ENCODE measurements around the gene ADSS1.

ADSS1 gene

DNA sequence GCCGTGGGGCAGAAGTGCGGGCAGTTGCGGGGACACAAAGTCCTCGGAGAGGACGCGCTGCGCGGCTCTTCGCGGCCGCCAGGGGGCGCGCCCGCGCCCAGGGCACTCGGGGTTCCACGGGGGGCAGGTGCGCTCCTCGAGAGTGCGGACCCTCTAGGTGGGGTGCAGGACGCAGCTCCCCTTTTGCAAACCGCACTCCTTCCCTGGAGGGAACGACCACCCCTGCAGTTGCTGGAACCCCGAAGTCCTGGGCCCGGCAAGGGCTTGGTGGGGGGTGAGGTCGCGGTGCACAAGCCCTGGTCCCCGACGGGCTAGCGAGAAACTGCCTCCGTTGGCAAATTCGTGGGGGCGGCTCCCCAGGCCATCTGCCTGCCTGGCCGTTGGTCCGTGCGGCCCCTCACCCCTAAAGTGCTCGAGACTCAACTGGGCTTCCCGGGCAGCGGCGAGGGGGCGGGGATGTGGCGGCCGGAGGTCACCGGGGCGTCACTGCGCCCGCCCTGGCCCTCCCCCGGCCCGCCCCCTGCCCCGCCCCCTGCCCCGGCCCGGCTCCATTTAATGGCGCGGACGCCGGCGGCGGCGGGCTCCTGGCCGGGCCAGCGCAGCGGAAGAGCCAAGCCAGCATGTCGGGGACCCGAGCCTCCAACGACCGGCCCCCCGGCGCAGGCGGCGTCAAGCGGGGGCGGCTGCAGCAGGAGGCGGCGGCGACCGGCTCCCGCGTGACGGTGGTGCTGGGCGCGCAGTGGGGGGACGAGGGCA, at the start of gene ADSS1:
TSS of gene ADSS1 (plus strand) at position 579 of the 756 bp plus-strand sequence. CDS start at position 621, 42 bp downstream.
- Histone ChIP-seq H3F3A (ENCODE audit: insufficient read depth, low read length) (no peaks in the 10 kb centered on the region), H3K36me3 (ENCODE audit: insufficient read depth, low read length) (no peaks in the 10 kb centered on the region), H3K27me3 (ENCODE audit: insufficient read depth, low read length) (0 out of 2 replicates have a peak, but pooled peaks cover 8% of the 10 kb centered on the region), H4K20me1 (ENCODE audit: insufficient read depth, low read length) (no peaks in the 10 kb centered on the region), H3K9me2 (ENCODE audit: low read depth, low read length) (no peaks in the 10 kb centered on the region), H3K9me3 (ENCODE audit: low read length) (no peaks in the 10 kb centered on the region), H2AFZ (ENCODE audit: low read length) (peak within 1 kb of the TSS; percentile 58; the same call in 1 of the 2 replicates), H3K27ac (ENCODE audit: low read depth, low read length, poor library complexity, severe bottlenecking) (no peak within 1 kb of the TSS), H3K9ac (ENCODE audit: low read length) (peak within 1 kb of the TSS; percentile 70), H3K4me1 (ENCODE audit: insufficient read depth, low read length, severe bottlenecking) (peaks cover 7% of the 10 kb centered on the region), H3K4me2 (ENCODE audit: low read length) (peak within 1 kb of the TSS; percentile 87), H3K79me2 (ENCODE audit: insufficient read depth, low read length) (no peaks in the 10 kb centered on the region), H3K4me3 (ENCODE audit: low read depth, low read length, poor library complexity, severe bottlenecking) (peak within 1 kb of the TSS; percentile 75)
- no peak for TF ChIP-seq EZH2 (IDR thresholded peaks at IDR 0.05; ENCODE audit: borderline replicate concordance, low read length)
- TF ChIP-seq, protein P1, sequence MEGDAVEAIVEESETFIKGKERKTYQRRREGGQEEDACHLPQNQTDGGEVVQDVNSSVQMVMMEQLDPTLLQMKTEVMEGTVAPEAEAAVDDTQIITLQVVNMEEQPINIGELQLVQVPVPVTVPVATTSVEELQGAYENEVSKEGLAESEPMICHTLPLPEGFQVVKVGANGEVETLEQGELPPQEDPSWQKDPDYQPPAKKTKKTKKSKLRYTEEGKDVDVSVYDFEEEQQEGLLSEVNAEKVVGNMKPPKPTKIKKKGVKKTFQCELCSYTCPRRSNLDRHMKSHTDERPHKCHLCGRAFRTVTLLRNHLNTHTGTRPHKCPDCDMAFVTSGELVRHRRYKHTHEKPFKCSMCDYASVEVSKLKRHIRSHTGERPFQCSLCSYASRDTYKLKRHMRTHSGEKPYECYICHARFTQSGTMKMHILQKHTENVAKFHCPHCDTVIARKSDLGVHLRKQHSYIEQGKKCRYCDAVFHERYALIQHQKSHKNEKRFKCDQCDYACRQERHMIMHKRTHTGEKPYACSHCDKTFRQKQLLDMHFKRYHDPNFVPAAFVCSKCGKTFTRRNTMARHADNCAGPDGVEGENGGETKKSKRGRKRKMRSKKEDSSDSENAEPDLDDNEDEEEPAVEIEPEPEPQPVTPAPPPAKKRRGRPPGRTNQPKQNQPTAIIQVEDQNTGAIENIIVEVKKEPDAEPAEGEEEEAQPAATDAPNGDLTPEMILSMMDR (IDR thresholded peaks at IDR 0.05; ENCODE audit: low read length), result peak; percentile 99

- H3K4me2 ChIP-seq (ENCODE audit: low read length), result no peak overlapping the region
- no peak overlapping the region for H2AFZ ChIP-seq (ENCODE audit: low read length)
- no peak for TF ChIP-seq EZH2 (IDR thresholded peaks at IDR 0.05; ENCODE audit: borderline replicate concordance, low read length)
- TF ChIP-seq, protein P1 (IDR thresholded peaks at IDR 0.05; ENCODE audit: low read length), result no peak
- H3K4me1 ChIP-seq (ENCODE audit: insufficient read depth, low read length, severe bottlenecking), result peaks cover 19% of the 10 kb centered on the region
- no peak overlapping the region for H3K9ac ChIP-seq (ENCODE audit: low read length)
- no peak overlapping the region for H3K27ac ChIP-seq (ENCODE audit: low read depth, low read length, poor library complexity, severe bottlenecking)
- no peaks in the 10 kb centered on the region for H3K79me2 ChIP-seq (ENCODE audit: insufficient read depth, low read length)
- no peaks in the 10 kb centered on the region for H3K9me2 ChIP-seq (ENCODE audit: low read depth, low read length)
- peaks cover 25% of the 10 kb centered on the region for H3K27me3 ChIP-seq (ENCODE audit: insufficient read depth, low read length)
- H3F3A ChIP-seq (ENCODE audit: insufficient read depth, low read length), result no peaks in the 10 kb centered on the region
- H4K20me1 ChIP-seq (ENCODE audit: insufficient read depth, low read length), result no peaks in the 10 kb centered on the region
- 0 out of 2 replicates have a peak, but pooled peaks cover 3% of the 10 kb centered on the region for H3K9me3 ChIP-seq (ENCODE audit: low read length)
- no peaks in the 10 kb centered on the region; the same call in 1 of the 2 replicates for H3K36me3 ChIP-seq (ENCODE audit: insufficient read depth, low read length)
- no peak overlapping the region for H3K4me3 ChIP-seq (ENCODE audit: low read depth, low read length, poor library complexity, severe bottlenecking)
Observed at GRCh38 chr14:104675447-104675846, 48.6 kb upstream of the ADSS1 start.

- Histone ChIP-seq H3K9me3 (ENCODE audit: low read length) (0 out of 2 replicates have a peak, but pooled peaks cover 3% of the 10 kb centered on the region), H3K27ac (ENCODE audit: low read depth, low read length, poor library complexity, severe bottlenecking) (no peak overlapping the region), H2AFZ (ENCODE audit: low read length) (no peak overlapping the region), H3K27me3 (ENCODE audit: insufficient read depth, low read length) (peaks cover 20% of the 10 kb centered on the region), H3K79me2 (ENCODE audit: insufficient read depth, low read length) (no peaks in the 10 kb centered on the region), H4K20me1 (ENCODE audit: insufficient read depth, low read length) (no peaks in the 10 kb centered on the region), H3K9ac (ENCODE audit: low read length) (no peak overlapping the region), H3F3A (ENCODE audit: insufficient read depth, low read length) (no peaks in the 10 kb centered on the region), H3K4me3 (ENCODE audit: low read depth, low read length, poor library complexity, severe bottlenecking) (no peak overlapping the region), H3K36me3 (ENCODE audit: insufficient read depth, low read length) (no peaks in the 10 kb centered on the region; the same call in 1 of the 2 replicates), H3K4me2 (ENCODE audit: low read length) (no peak overlapping the region), H3K9me2 (ENCODE audit: low read depth, low read length) (no peaks in the 10 kb centered on the region), H3K4me1 (ENCODE audit: insufficient read depth, low read length, severe bottlenecking) (peaks cover 19% of the 10 kb centered on the region)
- TF ChIP-seq EZH2 (IDR thresholded peaks at IDR 0.05; ENCODE audit: borderline replicate concordance, low read length), result no peak
- TF ChIP-seq, protein P1 (IDR thresholded peaks at IDR 0.05; ENCODE audit: low read length), result no peak
Observed at GRCh38 chr14:104676130-104676693, 47.8 kb upstream of the ADSS1 start.
